ENCODE results near the gene LIMCH1.
"Not testable (repeated sequence)": the region's sequence is repeated elsewhere in the genome, so short reads cannot be mapped to it uniquely, and the experiment has no call there.

Gene LIMCH1

DNA sequence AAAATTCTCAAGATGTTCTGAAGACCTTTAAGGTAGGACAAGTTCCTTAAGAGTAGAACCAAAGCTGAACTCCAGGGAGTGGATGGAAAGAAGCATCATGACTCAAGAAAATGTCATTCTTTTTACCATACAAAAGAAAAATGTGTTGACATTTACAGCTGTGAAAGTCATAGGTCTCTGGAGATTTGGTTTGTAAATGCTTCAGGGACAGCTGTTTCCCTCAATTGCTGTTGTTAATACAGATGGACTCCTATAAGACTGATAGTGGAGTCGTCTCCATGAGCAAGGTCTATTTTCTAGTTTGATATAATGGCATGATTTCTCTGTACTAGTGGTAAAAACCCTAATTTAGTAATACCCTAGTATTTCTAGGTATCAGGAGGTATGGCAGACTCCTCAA, 108.9 kb downstream of the LIMCH1 start:
- DNase-seq, result no peak

DNA sequence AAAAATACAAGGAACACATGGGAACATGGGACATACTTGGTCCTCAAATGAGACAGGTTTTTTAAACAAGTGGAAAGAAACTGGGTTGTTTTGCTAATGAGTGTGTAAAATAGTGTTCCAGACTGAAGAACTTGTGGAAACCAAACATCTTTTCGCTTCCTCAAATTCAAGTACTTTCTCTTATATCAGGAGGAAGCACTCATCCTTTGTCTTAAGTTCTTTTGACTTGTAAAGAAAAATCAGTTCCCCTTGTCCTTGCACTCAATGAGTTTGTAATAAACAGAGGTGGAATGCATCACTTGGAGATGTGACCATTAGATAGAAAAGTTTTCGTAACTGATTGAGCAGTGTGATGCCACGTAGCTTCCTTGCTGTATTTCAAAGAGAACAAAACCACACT, 109.4 kb downstream of the LIMCH1 start:
- no peak for DNase-seq

DNA sequence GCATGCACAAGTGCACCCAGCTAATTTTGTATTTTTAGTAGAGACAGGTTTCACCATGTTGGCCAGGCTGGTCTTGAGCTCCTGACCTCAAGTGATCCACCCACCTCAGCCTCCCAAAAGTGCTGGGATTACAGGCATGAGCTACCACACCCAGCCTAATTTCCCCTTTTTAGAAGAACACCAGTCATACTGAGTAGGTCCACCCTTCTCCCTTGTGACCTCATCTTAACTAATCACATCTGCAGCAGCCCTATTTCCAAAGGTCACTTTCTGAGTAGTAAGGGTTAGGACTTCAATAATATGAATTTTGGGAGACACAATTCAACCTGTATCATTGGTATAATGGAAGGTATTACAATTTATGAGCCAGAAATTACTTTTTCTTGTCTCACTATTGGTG, 113.2 kb downstream of the LIMCH1 start:
- DNase-seq, result not testable (repeated sequence)

DNA sequence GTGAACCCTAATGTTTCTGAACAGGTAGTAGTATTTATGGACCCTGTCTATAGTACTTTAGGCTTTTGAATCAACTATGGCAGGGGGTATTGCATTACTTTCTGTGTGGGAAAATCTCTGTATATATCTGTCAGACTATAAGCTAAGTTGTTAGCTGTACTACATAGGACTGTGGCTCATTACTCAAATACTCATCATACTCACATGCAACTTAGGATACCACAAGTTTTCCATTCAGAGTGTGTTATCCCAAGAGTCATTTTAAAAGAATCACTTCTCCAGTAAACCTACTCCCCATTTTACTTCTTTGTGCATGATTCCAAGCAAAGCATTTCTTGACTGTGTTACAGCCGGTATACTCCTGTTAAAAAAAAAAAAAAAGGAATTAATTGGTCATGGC, 115.0 kb downstream of the LIMCH1 start:
- no peak for DNase-seq

DNA sequence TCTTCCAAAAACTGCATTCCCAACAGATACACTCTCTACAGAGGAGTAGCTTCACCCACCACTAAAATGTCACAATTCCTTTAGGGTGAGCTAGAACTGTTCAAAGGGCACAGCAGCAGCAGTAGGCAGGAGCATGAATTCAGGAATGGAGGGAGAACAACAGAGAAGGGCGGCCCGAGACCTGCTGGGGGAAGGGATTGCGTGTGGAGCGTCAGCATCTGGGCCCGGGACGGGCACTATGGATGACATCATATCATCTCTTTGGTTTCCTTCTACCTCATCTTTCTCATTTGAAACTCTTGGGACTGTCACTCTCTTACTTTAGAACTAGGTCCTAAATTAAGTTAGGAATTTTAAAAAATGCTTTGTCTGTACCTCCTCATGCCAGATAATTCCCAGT, 115.6 kb downstream of the LIMCH1 start:
- no peak for DNase-seq

DNA sequence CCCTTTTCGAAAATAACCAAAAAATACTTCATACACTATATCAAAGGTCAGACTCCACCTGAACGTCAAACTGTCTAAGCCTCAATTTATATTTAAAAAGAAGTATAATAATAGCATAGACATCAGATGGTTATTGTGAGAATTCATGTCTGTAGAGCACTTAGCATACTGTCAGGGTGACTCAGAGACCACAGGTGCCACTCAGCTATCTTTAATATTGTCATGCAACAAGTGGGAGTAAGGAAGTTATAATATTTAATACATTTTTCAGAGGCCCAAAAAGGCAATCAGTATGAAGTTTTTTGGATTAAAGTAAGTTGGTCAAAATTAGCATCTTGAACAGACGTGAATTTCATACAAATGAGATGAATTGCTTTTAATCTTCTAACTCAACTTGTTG, 117.2 kb downstream of the LIMCH1 start:
- no peak for DNase-seq

DNA sequence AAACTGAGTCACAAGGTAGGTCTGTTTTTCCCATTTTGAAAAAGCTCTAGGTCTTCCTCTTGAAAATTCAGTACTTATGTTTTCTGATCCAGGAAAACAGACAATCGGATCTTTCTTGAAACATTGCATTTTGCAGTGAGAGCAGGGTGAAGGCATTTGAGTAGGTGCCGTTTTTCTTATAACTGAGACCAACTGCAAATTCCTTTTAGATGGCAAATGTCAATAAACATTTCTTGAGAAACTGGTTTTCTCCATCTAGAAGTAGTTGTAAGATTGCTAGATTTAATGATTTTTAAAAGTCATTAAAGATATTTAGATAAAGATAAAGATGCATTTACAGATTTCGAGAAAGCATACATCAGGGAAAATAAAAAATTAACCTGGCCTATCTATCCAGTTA, 118.1 kb downstream of the LIMCH1 start:
- no peak for DNase-seq

DNA sequence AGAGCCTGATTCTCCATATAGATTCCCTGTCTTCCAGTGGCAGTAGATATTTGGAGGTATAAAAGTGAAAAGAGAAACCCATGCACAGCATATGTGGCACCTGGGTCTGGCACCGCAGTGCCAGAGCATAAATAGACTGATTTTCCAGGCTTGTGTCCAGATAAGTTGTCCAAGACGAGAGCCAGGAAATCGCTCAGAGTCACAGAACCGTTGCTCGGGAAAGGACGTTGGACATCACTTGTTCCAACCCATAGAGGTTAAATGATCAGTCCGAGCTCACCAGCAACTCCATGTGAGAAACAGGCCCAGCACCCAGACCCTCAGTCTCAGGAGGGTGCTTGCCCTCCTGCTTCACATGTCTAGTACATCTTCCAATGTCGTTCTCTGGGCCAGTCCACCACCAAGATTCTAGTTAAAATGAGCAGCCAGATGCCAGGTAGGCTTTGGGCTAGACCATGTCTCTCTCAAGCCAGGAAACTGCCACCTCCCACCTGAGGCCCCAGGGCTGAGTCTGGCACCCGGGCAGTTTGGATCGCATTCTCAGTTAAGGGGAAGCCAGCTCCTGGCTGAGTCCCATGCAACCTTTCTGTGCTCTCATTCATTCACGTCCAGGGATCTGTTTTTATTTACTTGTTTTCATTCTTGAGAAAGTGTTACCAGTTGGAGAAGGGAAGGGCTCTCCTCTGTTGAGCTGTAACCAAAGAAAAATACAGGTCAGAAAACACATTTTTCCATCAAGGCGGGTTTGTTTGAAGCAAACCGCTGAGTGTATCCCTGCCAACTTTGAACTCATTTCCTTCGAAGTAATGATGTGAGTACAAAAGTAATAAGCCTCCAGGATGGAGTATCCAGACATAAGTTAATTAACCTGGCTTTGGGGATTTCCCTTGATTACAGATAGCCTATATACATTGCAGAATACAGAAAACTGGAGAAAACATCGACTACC, 118.9 kb downstream of the LIMCH1 start:
- no peak for DNase-seq

DNA sequence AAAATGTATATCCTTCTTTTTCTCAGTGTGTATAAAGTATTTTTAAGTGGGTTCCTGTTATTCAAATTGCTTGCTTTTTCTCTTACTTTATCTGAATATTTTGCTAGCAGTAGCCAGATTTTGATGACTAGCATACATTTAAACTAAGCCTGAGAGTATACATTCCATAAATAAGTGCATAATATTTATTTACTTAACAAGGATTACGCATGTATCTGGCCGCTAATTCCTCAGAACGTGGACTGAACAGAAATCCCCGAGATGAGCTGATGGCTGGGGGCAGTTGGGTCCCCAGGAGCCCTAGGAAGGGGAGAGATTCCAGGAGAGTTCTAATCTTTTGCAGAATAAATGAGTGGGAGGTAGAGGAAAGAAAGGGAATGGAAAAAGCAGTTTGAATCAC, 119.6 kb downstream of the LIMCH1 start:
- DNase-seq, result no peak

DNA sequence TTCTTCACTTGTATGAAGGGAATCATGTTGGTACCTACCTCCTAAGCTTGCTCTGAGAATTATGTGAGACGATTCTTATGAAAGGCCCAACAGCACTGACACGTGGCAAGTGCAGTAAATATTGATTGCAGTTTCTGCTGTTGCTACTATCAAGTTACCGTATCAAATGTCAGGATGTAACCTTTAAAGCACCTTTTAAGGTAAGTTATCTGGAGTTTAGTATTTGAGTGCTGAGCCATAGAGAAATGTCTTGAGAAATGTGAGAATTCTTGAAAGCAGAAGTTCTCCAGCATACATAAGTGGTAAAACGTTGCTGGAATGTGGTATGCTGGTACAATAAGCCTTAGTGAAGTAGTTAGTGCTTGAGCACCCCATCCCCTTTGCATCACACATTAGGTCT, 120.2 kb downstream of the LIMCH1 start:
- DNase-seq, result no peak

DNA sequence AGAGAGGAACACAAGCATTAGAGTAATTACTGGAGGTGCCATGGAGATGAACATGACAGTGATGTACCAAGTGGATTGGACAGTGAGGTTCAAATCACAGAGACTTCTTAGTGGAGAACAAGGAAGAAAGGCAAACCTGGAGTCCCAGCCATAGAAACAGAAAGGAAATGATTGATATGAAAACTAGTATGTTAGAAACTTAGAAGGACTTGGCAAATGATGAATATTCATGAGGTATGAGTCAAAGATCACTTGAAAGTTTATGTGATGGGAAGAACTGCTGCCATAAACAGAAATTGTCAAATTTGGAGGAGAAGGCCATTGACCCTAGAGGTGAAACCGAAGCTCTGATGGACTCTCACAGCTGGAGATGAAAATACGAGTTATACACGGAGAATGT, 122.4 kb downstream of the LIMCH1 start:
- DNase-seq, result no peak

DNA sequence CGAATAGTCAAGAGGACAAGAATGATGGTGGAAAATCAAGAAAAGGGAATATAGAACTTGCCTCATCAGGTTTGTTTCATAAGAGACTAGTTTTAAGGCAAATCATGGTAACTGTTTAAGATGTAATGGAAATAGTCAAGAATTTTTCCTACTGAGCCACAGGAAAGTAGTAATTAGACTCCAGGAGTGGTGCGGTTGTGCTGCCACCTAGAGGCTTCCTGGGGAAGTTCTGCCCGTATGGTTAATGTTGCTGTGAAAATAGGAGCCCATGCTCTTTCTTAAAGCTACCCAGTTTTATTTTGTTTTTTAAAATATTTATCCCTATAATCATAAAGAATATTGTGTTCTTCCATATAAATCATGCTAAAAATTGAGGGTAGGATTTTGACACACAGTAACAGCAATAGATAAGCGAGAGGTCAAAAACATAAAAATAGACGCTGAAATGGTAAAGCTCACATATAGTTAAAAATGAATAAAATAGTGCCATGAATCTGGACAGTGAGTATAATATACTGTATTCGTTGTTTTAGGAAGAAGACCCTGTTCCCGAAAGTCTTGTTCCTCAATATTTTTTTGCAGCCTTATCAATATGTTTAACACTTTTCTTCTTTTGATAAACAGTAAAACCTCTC, 123.6 kb downstream of the LIMCH1 start:
- DNase-seq, result peak in 1 of 2 experiments; percentile 17

DNA sequence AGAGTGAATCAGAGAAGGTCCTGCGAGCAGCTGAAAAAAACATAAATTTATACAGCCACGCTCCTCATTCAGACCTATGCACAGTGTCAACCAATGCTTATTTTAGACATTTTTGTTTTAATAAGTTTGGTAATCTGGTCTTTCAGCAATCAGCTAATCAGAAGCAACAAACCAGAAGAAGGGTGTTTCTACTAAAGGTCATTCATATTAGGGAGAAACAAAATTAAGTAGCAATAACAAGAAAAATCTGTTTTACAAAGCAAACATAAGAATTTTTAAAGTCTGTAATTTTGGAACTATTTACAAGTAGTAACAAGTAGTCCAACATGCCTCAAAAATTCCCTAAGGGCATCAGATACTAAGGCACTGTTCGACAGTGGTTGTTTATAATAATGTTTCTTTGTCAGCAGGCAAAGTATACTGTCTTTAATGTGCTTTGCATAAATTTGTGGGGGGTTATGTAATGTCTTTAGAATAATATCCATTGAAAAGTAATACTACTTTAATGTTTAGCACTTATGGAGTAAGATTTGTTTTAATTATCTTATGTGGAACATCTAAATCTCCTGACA, 127.8 kb downstream of the LIMCH1 start:
- DNase-seq, result no peak

DNA sequence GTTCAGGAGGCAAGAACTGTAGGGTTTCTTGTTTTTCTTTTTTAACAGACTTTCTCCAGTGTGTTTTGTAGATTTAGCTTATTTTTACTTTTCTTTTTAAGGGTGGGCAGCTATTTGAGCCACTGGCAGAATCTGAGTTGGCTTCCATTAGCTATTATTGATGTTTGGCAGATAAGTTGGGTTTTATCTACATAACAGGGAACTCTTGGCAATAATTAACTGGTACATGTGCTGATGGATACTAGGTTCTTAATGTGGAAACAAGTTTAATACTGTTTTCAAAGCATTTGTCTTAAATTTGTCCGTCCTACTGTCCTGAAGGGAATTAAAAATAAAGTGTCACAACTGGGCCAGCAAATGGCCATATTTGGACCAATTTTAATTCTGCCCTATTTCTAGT, 130.1 kb downstream of the LIMCH1 start:
- DNase-seq, result no peak

DNA sequence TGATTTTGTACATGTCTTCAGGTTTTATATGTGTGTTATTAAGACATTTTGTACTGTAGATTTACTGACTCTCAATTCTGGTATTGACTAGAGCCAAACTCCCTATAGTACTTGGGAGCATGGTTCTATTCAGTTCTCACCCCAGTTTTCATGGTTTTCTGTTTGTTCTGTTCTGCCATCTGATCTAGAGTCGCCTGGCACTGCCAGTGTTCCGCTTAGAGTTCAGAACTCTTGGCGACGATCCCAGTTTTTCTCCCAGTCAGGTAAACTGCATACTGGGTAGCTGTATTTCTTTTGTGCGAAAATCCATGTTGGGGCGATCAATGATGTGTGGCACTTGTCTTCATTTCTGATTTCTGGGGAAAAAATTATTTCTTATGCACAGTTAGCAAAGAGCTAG, 132.6 kb downstream of the LIMCH1 start:
- no peak for DNase-seq

DNA sequence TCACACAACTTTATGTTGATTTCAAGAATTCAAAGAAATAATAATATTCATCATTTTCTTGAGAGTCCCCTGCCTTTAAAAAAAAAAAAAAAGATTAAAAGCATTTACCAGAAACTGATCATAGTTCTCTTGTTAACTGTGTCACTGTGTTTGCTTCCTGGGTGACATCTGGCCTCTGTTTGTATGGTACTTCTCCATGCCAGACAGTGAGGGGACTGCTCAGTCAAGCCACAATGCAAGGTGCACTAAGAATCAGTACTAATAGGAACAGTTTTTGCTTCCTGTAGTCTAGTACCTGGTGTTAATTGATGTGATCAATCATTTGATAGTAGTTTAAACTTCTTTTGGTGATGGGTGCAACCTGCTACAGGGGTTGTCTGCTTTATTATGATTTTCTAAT, 133.0 kb downstream of the LIMCH1 start:
- no peak for DNase-seq

DNA sequence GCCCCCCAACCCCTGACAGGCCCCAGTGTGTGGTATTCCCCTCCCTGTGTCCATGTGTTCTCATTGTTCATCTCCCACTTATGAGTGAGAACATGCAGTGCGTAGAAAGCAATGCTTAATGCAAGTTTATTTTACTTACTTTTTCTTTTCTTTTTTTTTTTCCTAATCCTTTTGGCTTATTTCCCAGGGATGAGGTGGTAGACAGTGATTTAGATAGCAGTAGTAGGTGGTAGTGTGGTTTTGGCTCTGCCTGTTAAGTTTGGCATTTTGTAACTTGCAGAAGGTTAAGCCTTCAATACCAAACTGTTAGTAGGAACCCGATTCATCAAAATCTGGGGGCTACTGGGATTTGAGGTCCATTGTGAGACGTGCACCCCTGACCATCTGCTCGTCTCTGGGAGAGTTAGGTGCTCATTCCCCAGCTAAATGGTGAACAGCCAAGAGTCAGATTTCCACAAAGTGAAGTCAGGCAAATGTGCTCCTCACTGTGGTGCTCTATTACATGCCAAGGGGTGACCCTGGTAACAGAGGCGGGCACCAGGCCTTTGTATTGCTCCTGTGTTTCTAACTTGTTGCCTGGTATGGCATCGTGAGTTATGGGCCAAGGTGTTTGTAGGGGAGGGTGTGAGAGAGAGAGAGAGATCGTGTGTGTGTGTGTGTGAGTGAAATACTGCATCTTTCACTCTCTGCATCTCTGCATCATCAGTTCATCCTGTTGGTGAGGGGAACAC, 140.3 kb downstream of the LIMCH1 start:
- DNase-seq, result no peak

DNA sequence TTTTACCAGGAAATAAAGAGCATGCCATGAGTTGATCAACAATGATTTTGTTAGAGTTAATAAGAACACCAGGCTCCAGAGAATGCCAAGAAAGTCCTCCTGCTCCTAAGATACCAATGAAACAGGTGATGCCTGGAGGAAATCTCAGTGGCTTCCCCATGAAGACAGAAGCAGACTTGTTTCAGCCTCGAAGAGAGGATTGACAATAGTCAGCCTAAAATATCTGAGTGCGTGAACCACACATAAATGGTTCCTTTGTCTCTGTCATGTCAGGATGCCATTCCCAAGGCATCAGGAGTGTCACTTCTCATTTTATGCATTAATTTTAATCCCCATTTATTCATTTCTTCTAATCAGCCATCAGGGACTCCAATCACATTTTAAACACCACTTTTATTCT, 141.0 kb downstream of the LIMCH1 start:
- no peak for DNase-seq

DNA sequence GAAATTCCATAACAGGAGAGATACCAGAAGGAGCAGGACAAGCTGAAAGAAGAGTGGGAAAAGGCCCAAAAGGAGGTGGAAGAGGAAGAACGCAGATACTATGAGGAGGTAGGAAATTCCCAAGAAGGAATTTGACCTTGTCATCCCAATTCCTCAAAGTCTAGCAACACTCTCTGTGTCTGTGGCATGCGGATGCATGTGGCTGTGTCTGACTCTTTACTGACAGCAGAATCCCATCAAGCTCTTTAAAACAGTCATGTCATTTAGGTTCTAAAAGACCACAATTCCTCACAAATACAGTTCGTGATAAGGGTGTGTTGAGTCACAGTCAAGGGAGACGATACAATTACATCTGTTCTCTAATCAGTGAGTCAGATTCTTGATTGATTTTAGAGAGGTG, 142.0 kb downstream of the LIMCH1 start:
- no peak for DNase-seq

DNA sequence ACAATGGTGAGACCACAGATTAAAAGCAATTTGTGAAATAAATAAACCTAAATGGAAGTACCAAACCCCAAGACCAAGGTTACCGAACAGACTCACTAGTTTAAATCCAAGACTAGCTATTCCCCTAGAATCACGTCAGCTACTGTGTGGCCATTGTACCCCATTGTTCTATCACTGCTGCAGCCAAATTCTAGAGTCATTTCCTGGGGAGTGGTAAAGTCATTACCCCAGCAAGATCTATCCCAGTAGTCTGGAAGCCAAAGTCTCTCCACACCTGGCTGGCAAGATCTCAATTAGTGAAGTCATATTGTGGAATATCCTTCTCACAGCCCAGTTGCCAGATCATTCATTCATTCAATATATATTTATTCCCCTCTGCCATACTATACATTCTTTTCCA, 143.1 kb downstream of the LIMCH1 start:
- DNase-seq, result no peak

DNA sequence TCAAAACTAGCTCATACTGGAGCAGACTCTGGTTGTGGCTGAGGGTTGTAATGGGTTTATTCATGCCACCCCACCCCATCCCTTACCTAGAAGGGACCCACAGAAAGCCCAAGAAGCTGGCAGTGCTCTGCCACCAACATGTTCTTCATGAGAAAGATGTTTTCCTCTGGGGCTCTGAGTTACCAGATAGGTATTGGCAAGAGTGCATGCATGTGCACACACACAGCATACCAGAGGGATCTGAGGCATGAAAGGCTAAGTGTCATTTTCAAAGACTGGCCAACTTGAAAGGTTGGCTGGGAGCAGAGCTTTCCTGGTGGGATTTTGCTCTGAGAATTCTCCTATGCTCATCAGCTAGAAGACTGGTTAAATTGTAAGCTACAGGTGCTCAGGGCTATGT, 145.4 kb downstream of the LIMCH1 start:
- DNase-seq, result no peak

DNA sequence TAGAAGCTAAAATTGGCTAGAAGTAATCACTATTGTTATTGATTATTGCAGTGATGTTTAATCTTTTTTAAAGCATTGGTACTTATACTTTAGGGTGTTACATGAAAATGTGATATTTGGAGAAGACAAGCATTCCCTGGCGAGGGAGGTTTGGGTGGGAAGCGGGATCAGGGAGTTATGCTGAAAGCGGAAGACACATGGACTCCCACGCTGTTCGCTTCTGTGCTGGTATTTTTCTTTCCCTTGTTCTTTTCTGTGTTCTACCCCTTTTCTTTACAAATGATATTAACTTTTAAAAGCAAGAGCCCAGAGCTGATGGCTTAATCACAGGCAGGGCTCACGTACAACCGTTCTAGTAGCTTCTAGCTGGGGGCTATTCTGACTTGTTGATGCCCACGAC, 148.9 kb downstream of the LIMCH1 start:
- no peak for DNase-seq

DNA sequence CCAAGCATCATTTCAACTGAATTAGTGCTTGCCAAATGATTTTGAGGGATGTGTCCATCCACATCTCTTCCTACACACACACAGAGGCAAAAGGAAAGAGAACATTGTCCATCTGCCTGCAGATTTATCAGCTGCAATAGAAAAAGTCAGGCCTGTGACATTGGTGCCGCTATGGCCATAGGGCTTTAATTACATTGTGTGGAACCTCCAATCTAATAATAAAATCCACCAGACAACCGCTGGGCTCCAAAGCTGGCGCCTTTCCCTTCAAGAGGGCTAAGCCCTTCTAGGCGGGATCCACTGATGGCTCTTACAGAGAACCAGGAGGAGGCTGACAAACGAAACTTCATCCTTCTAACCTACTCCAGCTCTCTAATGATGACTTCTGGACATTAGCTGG, 150.0 kb downstream of the LIMCH1 start:
- no peak for DNase-seq
